GM11168 (cell line): ENCODE results near the gene MYH10.

ENCODE experiments used
- in situ Hi-C: fragments of 300-500 bp; cut with MboI; formaldehyde crosslinking; loops from one replicate; pipeline ENCODE4 v1.12.0; 2022; ENCODE audit warnings: low sequenced_read_pairs; ENCODE audit not compliant: unreplicated experiment

Gene MYH10

DNA sequence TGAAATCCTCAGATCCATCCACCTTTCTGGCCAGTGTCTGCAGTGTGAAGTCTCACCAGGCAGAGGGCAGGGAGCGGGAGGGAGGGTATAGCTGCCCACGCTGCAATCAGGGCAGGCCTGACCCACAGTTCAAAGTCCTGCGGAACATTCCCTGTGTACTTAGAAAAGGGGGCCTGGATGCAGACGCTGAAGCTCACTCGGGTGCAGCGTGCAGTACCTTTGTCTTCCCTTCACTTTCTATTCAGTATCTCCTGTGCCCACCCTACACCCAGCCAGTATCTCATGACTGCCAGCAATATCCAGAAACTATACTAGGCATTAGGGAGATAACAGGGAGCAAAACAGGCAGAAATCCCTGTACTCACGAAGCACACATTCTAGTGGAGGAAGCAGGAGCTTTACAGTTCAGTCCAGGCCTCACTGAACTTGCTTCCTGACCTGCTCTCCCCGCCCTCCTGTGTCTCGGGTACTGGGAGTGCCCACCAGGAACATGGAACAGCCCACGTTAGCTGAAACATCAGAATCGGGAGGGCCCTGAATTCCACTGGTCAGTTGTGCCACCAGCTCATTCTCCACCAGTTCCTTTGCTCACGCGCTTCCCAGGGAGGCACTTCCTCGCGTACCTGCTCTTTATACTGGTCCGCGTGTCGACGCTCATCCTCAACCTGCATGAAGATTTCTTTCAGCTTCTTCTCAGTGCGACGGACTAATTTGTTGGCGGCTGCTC, 152.6 kb downstream of the MYH10 start:
- in situ Hi-C loops, result no loop called here

DNA sequence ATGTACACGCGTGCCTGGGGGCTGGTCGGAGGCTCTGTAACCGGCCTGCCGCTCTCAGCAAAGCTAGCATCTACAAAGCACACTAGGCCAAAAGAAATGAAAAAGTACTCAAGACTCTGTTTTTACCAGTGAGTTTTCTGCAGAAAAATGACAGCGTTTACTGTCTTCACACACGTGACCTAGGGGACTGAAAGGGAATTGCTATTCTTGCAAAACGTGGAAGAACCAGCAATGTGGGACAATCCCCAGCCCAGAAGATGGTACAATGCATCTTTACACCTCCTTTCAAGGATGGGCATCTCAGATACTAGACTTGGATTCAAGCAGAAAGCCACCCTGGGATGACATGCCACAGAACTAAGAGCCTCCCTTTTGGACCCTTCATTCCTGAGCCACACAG, 153.4 kb downstream of the MYH10 start:
- in situ Hi-C loops, result no loop called here

DNA sequence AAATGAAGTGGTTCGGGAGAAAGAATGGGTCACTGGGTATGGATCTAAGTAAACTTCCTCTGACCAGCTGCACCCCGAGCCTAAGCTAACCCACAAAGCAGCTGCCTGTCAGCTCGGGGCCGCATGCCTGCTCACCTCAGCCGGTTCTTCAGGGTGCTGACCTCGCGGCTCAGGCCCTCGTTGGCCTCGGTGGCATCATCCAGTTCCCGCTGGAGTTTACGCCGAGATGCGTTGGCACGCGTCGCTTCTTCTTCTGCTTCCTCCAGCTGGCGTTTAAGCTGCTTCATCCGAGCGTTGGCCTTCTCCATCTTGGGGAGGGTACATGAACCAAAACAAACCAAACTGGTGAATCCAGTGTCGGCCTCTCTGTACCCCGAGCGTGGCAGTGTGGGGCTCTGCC, 153.8 kb downstream of the MYH10 start:
- in situ Hi-C loops, result no loop called here

DNA sequence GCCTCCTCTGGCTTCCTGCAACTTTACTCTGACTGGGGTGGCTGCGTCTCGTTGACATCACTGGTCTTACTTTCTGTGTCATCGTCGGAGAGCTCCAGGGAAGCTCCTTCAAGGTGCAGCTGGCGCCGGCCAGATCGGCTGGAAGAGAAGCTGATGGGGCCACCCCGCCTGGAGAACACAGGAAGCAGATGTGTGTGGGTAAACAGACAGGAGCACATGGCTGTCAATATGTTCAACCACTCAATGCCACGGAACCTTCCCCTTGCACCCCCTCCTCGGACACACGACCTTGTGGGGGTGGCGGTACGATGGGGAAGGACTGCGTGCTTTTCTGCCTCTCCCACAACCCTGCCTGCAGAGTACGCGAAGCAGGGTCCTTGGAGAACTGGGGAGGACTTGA, 154.7 kb downstream of the MYH10 start:
- in situ Hi-C loops, result no loop called here

DNA sequence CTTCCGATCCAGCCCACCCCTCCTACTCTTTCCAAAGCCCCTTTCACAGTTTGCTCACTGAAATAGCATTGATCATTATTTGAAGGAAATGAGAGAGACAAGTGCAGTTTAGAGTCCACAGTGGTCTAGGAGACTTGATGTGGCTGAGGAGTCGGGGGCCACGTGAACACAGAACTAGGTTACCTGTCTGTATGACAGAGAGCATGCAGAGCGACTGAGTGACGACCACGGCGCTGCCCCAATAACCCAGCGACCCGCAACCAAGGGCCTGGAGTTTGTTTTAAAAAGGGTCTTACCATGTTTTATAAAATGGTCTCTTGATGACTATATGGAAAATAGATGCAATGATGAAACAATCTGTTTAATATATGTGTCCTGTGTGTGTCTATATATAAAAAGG, 155.3 kb downstream of the MYH10 start:
- in situ Hi-C loops, result no loop called here

DNA sequence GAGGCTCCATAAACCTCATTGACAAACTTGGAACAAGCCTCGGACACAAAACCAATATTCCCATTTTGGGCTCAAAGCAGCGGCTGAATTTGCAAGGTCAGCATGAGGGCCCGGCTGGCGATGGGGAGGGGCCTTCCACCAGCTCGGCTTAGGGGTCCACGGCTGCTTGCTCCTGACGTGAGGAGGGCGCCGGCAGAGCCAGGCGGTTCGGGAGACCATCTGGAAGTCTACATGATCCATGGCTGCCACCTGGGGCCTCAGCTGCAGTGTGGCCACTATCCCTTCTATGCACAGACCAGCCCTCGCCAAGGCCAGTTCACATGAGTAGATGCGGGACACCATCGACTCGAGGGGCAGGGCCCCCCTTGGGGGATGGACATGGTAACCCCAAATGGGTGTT, 155.7 kb downstream of the MYH10 start:
- in situ Hi-C loops, result no loop called here

DNA sequence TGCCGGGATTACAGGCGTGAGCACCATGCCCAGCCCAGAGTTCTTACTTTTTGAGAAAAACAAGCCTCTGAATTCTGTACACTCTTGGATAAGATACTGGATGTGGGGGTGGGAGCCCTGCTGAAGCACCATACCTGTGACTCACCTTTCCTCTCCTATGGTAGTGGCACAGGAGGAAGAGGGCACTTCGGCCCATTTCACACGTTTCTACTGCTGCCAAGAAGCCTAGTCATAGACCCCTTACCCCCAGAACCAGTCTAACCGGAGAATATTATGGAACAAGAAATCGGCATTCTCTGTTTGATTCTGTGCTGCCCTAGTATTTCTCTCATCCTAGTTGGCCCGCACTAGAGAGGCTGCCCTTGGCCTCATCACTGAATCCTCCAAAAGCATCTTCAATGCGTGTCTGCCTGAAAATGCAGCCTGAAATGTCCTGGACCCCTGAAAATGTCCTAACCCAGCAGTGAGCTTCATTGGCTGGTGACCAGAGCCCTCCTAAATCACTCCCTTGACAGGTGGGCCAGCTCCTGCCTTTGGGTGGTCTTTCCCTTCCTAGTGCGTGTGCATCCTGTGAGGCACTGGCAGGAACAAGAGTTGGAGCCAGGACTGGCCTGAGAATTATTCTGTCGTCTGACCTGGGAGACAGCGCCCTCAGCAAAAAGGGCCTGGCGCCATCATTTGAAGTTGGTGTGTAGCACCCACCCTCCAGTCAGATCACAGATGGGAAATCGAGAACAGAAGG, 156.9 kb downstream of the MYH10 start:
- in situ Hi-C loops, result no loop called here

DNA sequence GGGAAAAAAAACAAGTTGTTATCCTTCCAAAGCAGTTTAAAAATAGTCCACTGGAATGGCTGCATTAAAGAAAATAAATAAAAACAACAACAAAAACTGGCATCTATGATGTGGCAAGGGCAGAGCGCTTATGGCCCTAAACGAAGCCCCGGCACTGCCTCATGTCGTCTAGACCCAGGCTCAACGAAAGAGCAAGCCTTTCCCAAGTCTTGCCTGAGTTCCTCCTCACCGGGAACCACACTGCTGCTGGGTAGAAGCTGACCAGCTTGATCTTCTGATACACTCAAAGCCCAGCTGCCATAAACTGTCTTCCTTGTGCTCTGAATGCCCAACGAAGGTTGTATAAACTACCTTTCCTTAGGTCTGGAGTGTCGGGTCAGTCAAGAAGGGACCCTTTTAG, 157.9 kb downstream of the MYH10 start:
- in situ Hi-C loops, result no loop called here

DNA sequence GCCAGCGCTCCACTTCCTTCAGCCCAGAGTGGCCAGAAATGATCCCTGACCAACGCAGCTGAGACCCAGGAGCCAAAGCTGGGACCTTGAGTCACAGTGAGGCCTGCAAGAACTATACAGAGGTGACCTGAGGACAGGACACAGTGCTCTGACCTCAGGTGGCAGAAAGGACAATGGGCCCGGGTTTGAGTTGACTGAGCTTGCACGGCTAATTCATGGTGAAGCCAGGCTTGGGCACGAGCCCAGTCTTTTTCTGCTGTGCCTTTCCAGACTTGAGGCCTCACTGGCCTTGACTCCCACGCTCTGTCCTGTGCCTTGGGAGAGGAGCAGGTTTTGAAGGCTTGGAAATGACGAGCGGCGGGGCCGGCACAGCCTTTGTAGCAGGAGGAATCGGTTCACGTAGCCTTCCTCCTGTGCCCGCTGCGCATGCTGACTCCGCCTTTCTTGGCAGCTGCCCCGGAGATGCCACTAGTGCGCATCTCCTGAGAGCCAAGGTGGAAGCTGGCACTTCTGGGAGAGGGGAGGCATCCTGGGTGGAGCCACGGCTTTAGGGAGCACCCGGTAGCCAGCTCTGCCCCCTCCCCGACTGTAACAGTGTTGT, 160.0 kb downstream of the MYH10 start:
- in situ Hi-C loops, result no loop called here

DNA sequence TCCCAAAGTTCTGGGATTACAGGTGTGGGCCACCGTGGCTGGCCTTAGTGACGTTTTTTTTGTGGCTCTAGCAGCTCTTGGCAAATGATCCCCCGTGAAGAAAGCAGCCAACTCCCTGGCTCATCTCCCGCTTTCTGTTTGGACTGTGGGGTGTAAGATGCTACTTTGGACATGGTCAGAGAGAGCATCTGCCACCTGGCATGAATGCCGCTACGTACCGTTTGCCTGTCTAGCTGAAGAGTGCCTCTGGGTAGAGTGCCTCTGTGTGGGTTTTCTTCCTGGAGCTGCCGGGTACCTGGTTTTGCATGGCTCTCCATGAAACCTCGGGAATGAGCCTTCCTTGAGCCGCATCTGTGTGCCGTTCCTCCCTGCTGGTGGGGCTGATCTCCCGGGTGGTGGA, 160.6 kb downstream of the MYH10 start:
- in situ Hi-C loops, result no loop called here

DNA sequence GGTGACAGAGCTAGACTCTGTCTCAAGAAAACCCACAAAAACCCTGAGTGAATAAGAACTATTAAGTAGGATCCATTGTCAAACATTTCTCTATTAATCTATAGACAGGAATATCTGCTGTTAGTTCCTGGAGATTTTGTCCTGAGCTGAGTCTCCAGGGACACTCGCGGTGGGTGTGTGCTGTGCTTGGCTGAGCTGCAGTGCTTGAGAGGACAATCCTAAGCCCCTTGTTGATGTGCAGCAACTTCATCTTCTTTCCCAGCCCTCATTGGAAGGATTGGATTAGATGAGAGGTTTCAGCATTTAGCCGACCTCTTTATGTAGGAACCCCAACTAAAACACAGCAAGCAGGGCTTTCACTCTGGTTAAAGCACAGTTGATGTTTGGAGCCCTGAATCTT, 161.5 kb downstream of the MYH10 start:
- in situ Hi-C loops, result no loop called here

DNA sequence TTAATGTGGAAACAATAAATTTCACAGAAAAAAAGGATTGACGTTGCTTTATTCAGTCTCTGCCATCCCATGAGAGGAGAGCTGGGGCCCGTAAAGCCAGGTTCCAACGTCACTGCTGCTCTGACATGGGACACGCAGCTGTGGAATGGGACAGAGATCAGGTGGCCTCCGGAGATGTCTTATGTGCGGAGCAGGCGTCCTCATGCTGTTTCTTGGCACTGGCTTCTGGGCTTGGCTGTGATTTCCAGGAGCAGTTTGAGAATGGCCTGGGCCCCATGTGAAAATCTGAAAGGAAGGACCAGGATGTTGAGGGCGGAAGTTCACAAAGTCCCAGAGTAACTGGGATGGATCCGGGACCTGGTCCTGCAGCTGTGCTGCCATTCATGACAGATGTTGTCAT, 162.4 kb downstream of the MYH10 start:
- in situ Hi-C loops, result no loop called here

DNA sequence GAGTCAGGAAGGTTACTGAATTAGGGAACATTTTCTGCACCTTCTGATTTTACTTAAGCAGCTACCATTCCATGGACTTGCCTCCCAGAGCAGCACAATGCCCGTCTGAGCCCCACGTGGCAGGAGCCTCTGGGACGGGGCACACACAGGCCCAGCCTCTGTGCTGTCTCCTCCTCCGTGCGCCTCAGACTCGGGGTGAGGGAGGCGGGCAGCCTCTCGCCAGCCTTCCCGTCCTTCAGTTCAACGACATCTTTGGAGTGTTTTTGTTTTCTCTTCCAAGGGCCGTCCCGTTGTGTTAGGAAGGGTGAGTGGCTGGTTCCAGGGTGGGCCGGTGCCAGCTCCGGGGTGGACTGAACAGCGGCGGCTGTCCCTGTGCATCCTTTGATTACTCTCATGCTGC, 163.0 kb downstream of the MYH10 start:
- in situ Hi-C loops, result no loop called here

DNA sequence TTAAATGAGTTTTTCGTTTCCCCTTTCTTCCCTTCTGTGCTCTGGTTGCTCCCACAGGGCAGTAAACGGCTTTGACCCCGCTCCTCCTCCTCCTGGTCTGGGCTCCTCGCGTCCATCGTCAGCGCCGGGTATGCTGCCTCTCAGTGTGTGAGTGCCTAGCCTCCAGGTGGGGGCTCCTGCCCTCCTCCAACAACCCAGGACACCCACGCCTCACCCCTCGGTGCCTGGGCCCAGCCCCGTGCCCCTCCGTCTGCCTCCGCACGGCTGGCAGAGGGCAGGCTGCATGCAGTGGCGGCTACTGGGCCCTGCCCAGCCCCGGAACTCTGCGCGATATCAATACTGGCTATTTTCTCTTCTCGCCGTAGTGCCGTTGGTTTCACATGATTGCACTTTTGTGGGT, 163.7 kb downstream of the MYH10 start:
- in situ Hi-C loops, result no loop called here

DNA sequence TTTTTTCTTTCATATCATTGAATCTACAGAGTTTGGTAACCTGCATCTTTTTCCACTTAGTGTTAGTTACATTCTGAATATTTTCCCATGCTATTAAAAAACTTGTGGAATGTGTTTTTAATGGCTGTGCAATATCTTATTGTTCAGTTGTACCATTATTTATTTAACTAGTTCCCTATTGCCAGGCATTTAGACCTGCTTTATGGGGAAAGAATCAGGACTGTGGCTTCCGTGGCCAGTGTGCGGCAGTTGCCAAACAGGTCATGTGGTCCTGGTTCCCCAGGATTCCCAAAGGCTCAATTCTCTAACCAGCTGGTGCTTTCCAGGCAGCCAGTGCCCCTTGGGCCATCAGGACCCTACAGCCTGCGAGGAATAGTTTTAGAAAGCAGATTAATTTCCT, 164.1 kb downstream of the MYH10 start:
- in situ Hi-C loops, result no loop called here

DNA sequence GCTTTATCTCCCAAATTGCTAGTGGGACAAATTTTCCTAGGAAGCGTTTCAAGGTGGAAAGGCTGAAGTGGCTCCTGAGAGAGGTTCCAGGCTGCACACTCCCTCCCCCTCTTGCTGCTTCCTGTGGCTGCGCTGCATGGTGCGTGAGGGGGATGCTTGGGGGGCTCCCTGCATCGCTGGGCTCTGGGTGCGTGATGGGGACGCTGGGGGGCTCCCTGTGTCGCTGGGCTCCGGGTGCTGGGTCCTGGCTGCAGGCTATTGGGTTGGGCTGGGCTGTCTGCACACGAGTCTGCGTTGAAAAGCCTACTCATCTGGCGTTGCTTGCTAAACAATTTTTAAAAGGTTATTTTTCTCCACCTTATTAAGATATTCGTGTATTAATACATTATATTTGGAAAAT, 164.8 kb downstream of the MYH10 start:
- in situ Hi-C loops, result no loop called here

DNA sequence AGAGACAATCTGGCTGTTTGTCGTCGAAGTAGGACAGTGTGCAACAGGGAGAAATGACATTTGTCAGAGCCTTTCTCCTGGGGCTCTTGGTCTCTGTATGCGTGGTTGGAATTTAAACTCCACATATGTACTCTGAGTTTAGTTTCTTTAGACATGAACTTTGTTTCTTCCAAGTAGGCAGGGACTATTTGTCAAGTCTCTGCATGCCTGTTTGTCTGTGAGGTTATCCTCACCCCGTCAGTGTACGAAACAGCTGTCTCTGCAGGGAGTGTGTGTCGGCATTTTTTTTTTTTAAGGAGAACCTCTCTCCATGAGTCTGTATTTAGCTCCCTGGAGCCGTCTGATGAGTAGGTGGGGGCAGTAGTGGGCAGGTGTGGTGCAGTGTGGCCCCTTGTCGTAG, 165.2 kb downstream of the MYH10 start:
- in situ Hi-C loops, result no loop called here

DNA sequence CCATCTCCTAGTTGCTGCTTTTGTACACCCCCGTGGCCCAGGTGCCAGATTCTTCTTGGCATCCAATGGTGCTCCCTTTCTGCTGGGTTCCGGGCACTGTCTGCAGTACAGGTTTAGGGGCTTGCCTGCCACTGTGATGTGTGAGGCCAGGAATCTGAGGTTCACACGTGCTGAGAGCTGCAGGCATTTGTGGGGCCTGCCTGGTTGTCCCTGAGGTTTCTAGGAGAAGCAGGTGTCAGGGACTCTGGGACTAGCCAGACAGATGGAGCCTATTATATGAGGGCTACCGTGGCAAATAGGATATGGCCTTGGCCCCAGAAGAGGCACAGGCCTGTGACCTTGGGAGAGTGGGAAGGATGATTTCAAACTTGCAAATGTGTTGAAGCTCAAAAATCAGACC, 165.6 kb downstream of the MYH10 start:
- in situ Hi-C loops, result no loop called here

DNA sequence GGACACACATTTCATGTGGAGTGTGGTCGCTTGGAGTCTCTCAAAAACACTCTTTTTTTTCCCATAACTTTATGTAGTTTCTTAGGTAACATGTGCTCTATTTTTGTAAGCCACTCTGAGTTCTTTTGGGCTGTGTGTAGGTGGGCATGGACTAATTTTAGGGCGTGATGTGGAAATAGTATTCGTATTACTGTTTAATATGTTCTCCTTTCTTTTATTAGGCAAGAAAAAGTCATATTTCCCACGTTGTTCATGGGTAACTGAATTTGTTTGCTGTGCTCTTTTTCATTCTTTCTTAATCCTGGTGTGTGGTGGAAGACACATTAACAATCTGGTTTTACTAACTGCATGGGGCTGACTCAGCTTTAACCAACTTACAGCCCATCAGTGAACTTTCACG, 167.4 kb downstream of the MYH10 start:
- in situ Hi-C loops, result no loop called here

DNA sequence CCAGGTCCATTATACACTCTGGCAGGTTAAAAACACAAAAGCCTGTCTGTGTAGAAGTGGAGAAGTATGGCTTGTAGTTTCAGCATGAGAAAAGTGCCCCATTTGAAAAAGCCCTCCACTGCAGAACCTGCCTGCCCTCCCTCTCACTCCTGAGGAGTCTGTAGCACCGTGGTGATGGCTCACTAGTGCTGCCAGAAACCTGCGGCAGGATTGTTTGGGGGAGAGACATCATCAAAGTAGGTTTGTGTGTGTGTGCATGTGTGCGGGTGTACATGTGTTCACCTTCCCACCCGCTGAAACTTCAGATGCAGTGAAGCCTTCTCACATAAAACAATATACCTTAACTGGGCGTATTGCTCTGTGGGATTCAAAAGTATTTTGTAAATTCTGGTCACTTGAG, 168.0 kb downstream of the MYH10 start:
- in situ Hi-C loops, result no loop called here

DNA sequence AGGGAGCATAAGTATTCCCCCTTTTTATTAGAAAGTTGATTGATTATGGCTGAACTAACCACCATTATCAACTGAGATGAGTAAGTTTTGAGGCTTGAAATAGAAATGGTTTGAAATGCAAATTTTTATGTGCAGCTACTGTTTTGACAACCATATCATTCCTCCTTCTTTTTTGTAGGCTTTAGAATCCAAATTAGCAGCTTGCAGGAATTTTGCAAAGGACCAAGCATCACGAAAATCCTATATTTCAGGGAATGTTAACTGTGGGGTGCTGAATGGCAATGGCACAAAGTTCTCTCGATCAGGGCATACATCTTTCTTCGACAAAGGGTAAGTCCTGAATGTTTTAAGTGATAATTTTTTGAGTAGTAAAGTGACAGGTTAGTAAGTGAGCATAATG, 170.7 kb downstream of the MYH10 start:
- in situ Hi-C loops, result no loop called here

DNA sequence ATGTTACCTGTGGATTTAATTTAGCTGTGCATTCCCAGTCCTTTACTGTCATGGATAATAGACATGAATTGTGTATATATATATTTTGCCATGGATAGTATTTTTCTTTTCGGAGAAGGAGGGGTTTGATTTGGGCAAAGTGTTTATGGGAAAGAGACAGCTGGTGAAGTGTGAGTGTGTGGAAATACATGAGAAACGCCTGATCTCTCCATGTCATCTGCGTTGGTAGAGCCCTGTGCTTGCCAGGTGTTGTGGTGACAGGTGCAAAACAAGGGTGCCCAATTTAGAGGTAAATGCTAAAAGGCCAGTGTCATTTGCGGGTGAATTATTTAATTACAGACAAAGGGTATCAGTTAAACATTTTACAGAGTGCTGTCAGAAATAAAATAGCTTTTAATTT, 171.4 kb downstream of the MYH10 start:
- in situ Hi-C loops, result no loop called here
